GM23338 (cell line): ENCODE results near the gene TCN2. TPM values are rescaled to one million over a fixed set of nuclear protein-coding genes. Genes with fewer than 3 reads are reported as not detected.

Source experiments
- STAT1 ChIP-seq: IDR thresholded peaks from one replicate; pipeline ENCODE4 v1.6.1; 2016; ENCODE audit warnings: antibody characterized with exemption; ENCODE audit not compliant: unreplicated experiment
- ZNF331 ChIP-seq: fragments of 250-450 bp; sonication (Bioruptor Pico); IDR thresholded peaks from 2 replicates; pipeline ENCODE4 v1.5.0; 2020; ENCODE audit warnings: low read depth, mild to moderate bottlenecking, moderate library complexity
- polyA plus RNA-seq: library from polyadenylated mRNA; unstranded; fragments of >200 nt; fragmentation: Nextera tagmentation; extraction: Ambion mirVana; gene quantifications from 2 replicates; pipeline ENCODE4 v1.2.1, GENCODE V29; 2016
- total RNA-seq: library from RNA; depleted of rRNA; stranded (reverse); fragments of >200 nt; shearing (Covaris generic); gene quantifications from 2 replicates; pipeline ENCODE4 v1.2.3, GENCODE V29; 2014
- TF ChIP-seq, protein P1 (sequence below): fragments of 250-450 bp; sonication (Bioruptor Pico); IDR thresholded peaks from 2 replicates; pipeline ENCODE4 v1.5.0; 2020; ENCODE audit warnings: mild to moderate bottlenecking, moderate library complexity
- TF ChIP-seq, protein P2 (sequence below): IDR thresholded peaks from one replicate; pipeline ENCODE4 v1.6.1; 2018; ENCODE audit warnings: antibody characterized with exemption; ENCODE audit not compliant: unreplicated experiment
- TF ChIP-seq, protein P3 (sequence below): IDR thresholded peaks from 2 replicates; pipeline ENCODE4 v1.6.1; 2016; ENCODE audit warnings: antibody characterized with exemption

Gene TCN2
- total and polyA plus RNA-seq, 2 experiments from 2014 or later: 12.9 to 38.1 TPM

DNA sequence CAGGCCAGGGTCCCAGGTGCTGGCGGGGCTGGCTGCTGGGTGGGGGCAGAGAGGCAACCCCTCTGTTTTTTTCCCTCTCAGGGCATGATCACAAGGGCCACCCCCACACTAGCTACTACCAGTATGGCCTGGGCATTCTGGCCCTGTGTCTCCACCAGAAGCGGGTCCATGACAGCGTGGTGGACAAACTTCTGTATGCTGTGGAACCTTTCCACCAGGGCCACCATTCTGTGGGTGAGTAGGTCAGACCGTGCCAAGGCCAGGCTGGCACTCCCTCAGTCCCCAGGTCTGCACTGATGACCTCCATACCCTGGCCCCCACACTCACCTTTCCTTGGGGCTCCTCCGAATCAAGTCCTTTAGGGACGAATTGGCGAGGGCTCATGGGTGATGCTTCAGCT is 7.3 kb downstream of the TCN2 start (continued):
- TF ChIP-seq, protein P1, sequence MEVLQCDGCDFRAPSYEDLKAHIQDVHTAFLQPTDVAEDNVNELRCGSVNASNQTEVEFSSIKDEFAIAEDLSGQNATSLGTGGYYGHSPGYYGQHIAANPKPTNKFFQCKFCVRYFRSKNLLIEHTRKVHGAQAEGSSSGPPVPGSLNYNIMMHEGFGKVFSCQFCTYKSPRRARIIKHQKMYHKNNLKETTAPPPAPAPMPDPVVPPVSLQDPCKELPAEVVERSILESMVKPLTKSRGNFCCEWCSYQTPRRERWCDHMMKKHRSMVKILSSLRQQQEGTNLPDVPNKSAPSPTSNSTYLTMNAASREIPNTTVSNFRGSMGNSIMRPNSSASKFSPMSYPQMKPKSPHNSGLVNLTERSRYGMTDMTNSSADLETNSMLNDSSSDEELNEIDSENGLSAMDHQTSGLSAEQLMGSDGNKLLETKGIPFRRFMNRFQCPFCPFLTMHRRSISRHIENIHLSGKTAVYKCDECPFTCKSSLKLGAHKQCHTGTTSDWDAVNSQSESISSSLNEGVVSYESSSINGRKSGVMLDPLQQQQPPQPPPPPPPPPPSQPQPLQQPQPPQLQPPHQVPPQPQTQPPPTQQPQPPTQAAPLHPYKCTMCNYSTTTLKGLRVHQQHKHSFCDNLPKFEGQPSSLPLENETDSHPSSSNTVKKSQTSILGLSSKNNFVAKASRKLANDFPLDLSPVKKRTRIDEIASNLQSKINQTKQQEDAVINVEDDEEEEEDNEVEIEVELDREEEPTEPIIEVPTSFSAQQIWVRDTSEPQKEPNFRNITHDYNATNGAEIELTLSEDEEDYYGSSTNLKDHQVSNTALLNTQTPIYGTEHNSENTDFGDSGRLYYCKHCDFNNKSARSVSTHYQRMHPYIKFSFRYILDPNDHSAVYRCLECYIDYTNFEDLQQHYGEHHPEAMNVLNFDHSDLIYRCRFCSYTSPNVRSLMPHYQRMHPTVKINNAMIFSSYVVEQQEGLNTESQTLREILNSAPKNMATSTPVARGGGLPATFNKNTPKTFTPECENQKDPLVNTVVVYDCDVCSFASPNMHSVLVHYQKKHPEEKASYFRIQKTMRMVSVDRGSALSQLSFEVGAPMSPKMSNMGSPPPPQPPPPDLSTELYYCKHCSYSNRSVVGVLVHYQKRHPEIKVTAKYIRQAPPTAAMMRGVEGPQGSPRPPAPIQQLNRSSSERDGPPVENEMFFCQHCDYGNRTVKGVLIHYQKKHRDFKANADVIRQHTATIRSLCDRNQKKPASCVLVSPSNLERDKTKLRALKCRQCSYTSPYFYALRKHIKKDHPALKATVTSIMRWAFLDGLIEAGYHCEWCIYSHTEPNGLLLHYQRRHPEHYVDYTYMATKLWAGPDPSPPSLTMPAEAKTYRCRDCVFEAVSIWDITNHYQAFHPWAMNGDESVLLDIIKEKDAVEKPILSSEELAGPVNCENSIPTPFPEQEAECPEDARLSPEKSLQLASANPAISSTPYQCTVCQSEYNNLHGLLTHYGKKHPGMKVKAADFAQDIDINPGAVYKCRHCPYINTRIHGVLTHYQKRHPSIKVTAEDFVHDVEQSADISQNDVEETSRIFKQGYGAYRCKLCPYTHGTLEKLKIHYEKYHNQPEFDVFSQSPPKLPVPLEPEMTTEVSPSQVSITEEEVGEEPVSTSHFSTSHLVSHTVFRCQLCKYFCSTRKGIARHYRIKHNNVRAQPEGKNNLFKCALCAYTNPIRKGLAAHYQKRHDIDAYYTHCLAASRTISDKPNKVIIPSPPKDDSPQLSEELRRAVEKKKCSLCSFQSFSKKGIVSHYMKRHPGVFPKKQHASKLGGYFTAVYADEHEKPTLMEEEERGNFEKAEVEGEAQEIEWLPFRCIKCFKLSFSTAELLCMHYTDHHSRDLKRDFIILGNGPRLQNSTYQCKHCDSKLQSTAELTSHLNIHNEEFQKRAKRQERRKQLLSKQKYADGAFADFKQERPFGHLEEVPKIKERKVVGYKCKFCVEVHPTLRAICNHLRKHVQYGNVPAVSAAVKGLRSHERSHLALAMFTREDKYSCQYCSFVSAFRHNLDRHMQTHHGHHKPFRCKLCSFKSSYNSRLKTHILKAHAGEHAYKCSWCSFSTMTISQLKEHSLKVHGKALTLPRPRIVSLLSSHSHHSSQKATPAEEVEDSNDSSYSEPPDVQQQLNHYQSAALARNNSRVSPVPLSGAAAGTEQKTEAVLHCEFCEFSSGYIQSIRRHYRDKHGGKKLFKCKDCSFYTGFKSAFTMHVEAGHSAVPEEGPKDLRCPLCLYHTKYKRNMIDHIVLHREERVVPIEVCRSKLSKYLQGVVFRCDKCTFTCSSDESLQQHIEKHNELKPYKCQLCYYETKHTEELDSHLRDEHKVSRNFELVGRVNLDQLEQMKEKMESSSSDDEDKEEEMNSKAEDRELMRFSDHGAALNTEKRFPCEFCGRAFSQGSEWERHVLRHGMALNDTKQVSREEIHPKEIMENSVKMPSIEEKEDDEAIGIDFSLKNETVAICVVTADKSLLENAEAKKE (CRISPR knock-in tag): no peak
- TF ChIP-seq, protein P2, sequence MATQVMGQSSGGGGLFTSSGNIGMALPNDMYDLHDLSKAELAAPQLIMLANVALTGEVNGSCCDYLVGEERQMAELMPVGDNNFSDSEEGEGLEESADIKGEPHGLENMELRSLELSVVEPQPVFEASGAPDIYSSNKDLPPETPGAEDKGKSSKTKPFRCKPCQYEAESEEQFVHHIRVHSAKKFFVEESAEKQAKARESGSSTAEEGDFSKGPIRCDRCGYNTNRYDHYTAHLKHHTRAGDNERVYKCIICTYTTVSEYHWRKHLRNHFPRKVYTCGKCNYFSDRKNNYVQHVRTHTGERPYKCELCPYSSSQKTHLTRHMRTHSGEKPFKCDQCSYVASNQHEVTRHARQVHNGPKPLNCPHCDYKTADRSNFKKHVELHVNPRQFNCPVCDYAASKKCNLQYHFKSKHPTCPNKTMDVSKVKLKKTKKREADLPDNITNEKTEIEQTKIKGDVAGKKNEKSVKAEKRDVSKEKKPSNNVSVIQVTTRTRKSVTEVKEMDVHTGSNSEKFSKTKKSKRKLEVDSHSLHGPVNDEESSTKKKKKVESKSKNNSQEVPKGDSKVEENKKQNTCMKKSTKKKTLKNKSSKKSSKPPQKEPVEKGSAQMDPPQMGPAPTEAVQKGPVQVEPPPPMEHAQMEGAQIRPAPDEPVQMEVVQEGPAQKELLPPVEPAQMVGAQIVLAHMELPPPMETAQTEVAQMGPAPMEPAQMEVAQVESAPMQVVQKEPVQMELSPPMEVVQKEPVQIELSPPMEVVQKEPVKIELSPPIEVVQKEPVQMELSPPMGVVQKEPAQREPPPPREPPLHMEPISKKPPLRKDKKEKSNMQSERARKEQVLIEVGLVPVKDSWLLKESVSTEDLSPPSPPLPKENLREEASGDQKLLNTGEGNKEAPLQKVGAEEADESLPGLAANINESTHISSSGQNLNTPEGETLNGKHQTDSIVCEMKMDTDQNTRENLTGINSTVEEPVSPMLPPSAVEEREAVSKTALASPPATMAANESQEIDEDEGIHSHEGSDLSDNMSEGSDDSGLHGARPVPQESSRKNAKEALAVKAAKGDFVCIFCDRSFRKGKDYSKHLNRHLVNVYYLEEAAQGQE: no peak
- TF ChIP-seq STAT1: no peak
- no peak for TF ChIP-seq ZNF331
- TF ChIP-seq, protein P3, sequence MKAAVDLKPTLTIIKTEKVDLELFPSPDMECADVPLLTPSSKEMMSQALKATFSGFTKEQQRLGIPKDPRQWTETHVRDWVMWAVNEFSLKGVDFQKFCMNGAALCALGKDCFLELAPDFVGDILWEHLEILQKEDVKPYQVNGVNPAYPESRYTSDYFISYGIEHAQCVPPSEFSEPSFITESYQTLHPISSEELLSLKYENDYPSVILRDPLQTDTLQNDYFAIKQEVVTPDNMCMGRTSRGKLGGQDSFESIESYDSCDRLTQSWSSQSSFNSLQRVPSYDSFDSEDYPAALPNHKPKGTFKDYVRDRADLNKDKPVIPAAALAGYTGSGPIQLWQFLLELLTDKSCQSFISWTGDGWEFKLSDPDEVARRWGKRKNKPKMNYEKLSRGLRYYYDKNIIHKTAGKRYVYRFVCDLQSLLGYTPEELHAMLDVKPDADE: no peak
